ENCODE results near the gene ANKRD33B.

The ANKRD33B gene

GRCh38 chr5:10550222-10550995 lies 13.5 kb upstream of the ANKRD33B start:
- Histone ChIP-seq H3K4me3 (ENCODE audit: low read length) (no peak overlapping the region), H3K9ac (ENCODE audit: low read depth, low read length) (peak overlapping the region; percentile 2; the same call in 1 of the 2 replicates), H3K9me3 (ENCODE audit: insufficient read depth, low read depth, low read length) (no peaks in the 10 kb centered on the region), H3K36me3 (ENCODE audit: insufficient read depth, low read depth, low read length) (no peaks in the 10 kb centered on the region), H3K27me3 (ENCODE audit: insufficient read depth, low read length) (no peaks in the 10 kb centered on the region), H3K27ac (ENCODE audit: low read length) (peak overlapping the region; percentile 82), H3K4me1 (ENCODE audit: insufficient read depth, low read length) (peaks cover 24% of the 10 kb centered on the region)

- Histone ChIP-seq H3K36me3 (ENCODE audit: insufficient read depth, low read depth, low read length) (no peaks in the 10 kb centered on the region), H3K27ac (ENCODE audit: low read length) (no peak overlapping the region), H3K9ac (ENCODE audit: low read depth, low read length) (peak overlapping the region; percentile 47; the same call in 1 of the 2 replicates), H3K27me3 (ENCODE audit: insufficient read depth, low read length) (no peaks in the 10 kb centered on the region; the same call in 1 of the 2 replicates), H3K4me1 (ENCODE audit: insufficient read depth, low read length) (peaks cover 24% of the 10 kb centered on the region), H3K9me3 (ENCODE audit: insufficient read depth, low read depth, low read length) (no peaks in the 10 kb centered on the region), H3K4me3 (ENCODE audit: low read length) (no peak overlapping the region)
Measured at GRCh38 chr5:10551782-10552138, 12.1 kb upstream of the ANKRD33B start.

- no peaks in the 10 kb centered on the region for H3K36me3 ChIP-seq (ENCODE audit: insufficient read depth, low read depth, low read length)
- H3K9me3 ChIP-seq (ENCODE audit: insufficient read depth, low read depth, low read length) = no peaks in the 10 kb centered on the region
- peak overlapping the region; percentile 47; the same call in 1 of the 2 replicates for H3K9ac ChIP-seq (ENCODE audit: low read depth, low read length)
- peaks cover 2% of the 10 kb centered on the region for H3K27me3 ChIP-seq (ENCODE audit: insufficient read depth, low read length)
- no peak overlapping the region for H3K27ac ChIP-seq (ENCODE audit: low read length)
- H3K4me1 ChIP-seq (ENCODE audit: insufficient read depth, low read length) = peaks cover 24% of the 10 kb centered on the region
- no peak overlapping the region for H3K4me3 ChIP-seq (ENCODE audit: low read length)
Measured at GRCh38 chr5:10552183-10553143, 11.4 kb upstream of the ANKRD33B start.

- Histone ChIP-seq H3K4me3 (ENCODE audit: low read length) (no peak overlapping the region), H3K4me1 (ENCODE audit: insufficient read depth, low read length) (peaks cover 24% of the 10 kb centered on the region), H3K36me3 (ENCODE audit: insufficient read depth, low read depth, low read length) (no peaks in the 10 kb centered on the region), H3K27me3 (ENCODE audit: insufficient read depth, low read length) (peaks cover 9% of the 10 kb centered on the region), H3K9me3 (ENCODE audit: insufficient read depth, low read depth, low read length) (no peaks in the 10 kb centered on the region), H3K27ac (ENCODE audit: low read length) (no peak overlapping the region), H3K9ac (ENCODE audit: low read depth, low read length) (no peak overlapping the region)
Measured at GRCh38 chr5:10553476-10553875, 10.4 kb upstream of the ANKRD33B start.

GRCh38 chr5:10555277-10555684 lies 8.6 kb upstream of the ANKRD33B start:
- Histone ChIP-seq H3K4me1 (ENCODE audit: insufficient read depth, low read length) (peaks cover 21% of the 10 kb centered on the region), H3K4me3 (ENCODE audit: low read length) (no peak overlapping the region), H3K36me3 (ENCODE audit: insufficient read depth, low read depth, low read length) (no peaks in the 10 kb centered on the region), H3K9me3 (ENCODE audit: insufficient read depth, low read depth, low read length) (no peaks in the 10 kb centered on the region), H3K27me3 (ENCODE audit: insufficient read depth, low read length) (peaks cover 26% of the 10 kb centered on the region), H3K9ac (ENCODE audit: low read depth, low read length) (no peak overlapping the region), H3K27ac (ENCODE audit: low read length) (no peak overlapping the region)

- no peak overlapping the region for H3K4me3 ChIP-seq (ENCODE audit: low read length)
- H3K27ac ChIP-seq (ENCODE audit: low read length) = no peak overlapping the region
- H3K4me1 ChIP-seq (ENCODE audit: insufficient read depth, low read length) = peaks cover 13% of the 10 kb centered on the region
- no peaks in the 10 kb centered on the region for H3K9me3 ChIP-seq (ENCODE audit: insufficient read depth, low read depth, low read length)
- H3K9ac ChIP-seq (ENCODE audit: low read depth, low read length) = no peak overlapping the region
- no peaks in the 10 kb centered on the region for H3K36me3 ChIP-seq (ENCODE audit: insufficient read depth, low read depth, low read length)
- H3K27me3 ChIP-seq (ENCODE audit: insufficient read depth, low read length) = peaks cover 37% of the 10 kb centered on the region
Measured at GRCh38 chr5:10556289-10556807, 7.5 kb upstream of the ANKRD33B start.

GRCh38 chr5:10556893-10557746 lies 6.8 kb upstream of the ANKRD33B start:
- H3K36me3 ChIP-seq (ENCODE audit: insufficient read depth, low read depth, low read length) = no peaks in the 10 kb centered on the region
- H3K4me1 ChIP-seq (ENCODE audit: insufficient read depth, low read length) = peaks cover 6% of the 10 kb centered on the region

GRCh38 chr5:10559151-10559550 lies 4.7 kb upstream of the ANKRD33B start:
- Histone ChIP-seq H3K9ac (ENCODE audit: low read depth, low read length) (no peak overlapping the region), H3K36me3 (ENCODE audit: insufficient read depth, low read depth, low read length) (no peaks in the 10 kb centered on the region), H3K27ac (ENCODE audit: low read length) (no peak overlapping the region), H3K4me3 (ENCODE audit: low read length) (no peak overlapping the region), H3K4me1 (ENCODE audit: insufficient read depth, low read length) (peaks cover 7% of the 10 kb centered on the region), H3K9me3 (ENCODE audit: insufficient read depth, low read depth, low read length) (no peaks in the 10 kb centered on the region), H3K27me3 (ENCODE audit: insufficient read depth, low read length) (peaks cover 62% of the 10 kb centered on the region)

More at GRCh38 chr5:10556893-10557746, 6.8 kb upstream of the ANKRD33B start:
- Histone ChIP-seq H3K4me3 (ENCODE audit: low read length) (no peak overlapping the region), H3K9me3 (ENCODE audit: insufficient read depth, low read depth, low read length) (no peaks in the 10 kb centered on the region), H3K27ac (ENCODE audit: low read length) (no peak overlapping the region), H3K9ac (ENCODE audit: low read depth, low read length) (no peak overlapping the region), H3K27me3 (ENCODE audit: insufficient read depth, low read length) (peaks cover 45% of the 10 kb centered on the region)

- H3K4me3 ChIP-seq (ENCODE audit: low read length) = no peak overlapping the region
- peaks cover 68% of the 10 kb centered on the region for H3K27me3 ChIP-seq (ENCODE audit: insufficient read depth, low read length)
- H3K9me3 ChIP-seq (ENCODE audit: insufficient read depth, low read depth, low read length) = no peaks in the 10 kb centered on the region
- H3K4me1 ChIP-seq (ENCODE audit: insufficient read depth, low read length) = peaks cover 7% of the 10 kb centered on the region
- H3K36me3 ChIP-seq (ENCODE audit: insufficient read depth, low read depth, low read length) = no peaks in the 10 kb centered on the region
- H3K27ac ChIP-seq (ENCODE audit: low read length) = no peak overlapping the region
- H3K9ac ChIP-seq (ENCODE audit: low read depth, low read length) = no peak overlapping the region
Measured at GRCh38 chr5:10559871-10560270, 4.0 kb upstream of the ANKRD33B start.

GRCh38 chr5:10562201-10563109 lies 1.4 kb upstream of the ANKRD33B start:
- H3K27me3 ChIP-seq (ENCODE audit: insufficient read depth, low read length) = peaks cover 92% of the 10 kb centered on the region
- no peak overlapping the region for H3K27ac ChIP-seq (ENCODE audit: low read length)
- H3K36me3 ChIP-seq (ENCODE audit: insufficient read depth, low read depth, low read length) = no peaks in the 10 kb centered on the region
- H3K9ac ChIP-seq (ENCODE audit: low read depth, low read length) = no peak overlapping the region
- peaks cover 14% of the 10 kb centered on the region for H3K4me1 ChIP-seq (ENCODE audit: insufficient read depth, low read length)
- H3K4me3 ChIP-seq (ENCODE audit: low read length) = peak overlapping the region; percentile 63; the same call in 1 of the 2 replicates
- no peaks in the 10 kb centered on the region for H3K9me3 ChIP-seq (ENCODE audit: insufficient read depth, low read depth, low read length)

Measured in iPS-20b (cell line).